Omental fat pad (tissue), 4 donors: ENCODE data around the gene TSPAN17. TPM values are rescaled to one million over a fixed set of nuclear protein-coding genes. Genes with fewer than 3 reads are reported as not detected.

Source experiments
- ATAC-seq: fragments of 150-250 bp; one replicate; pipeline ENCODE4 v1.9.1; 2016; ENCODE audit warnings: mild to moderate bottlenecking, moderate library complexity; ENCODE audit not compliant: low FRiP score
- DNase-seq: peaks from one replicate; pipeline ENCODE4 v3.0.0-alpha.2; 2019; ENCODE audit warnings: low spot score
- total RNA-seq, 4 donors: library from RNA; depleted of rRNA; stranded (reverse); fragments of >200 nt; gene quantifications; one replicate each; pipeline ENCODE4 v1.1.0, GENCODE V29; 2016
- TF ChIP-seq, protein P1 (sequence below), 3 donors: fragments of 450-650 bp; IDR thresholded peaks; one replicate each; pipeline ENCODE4 v1.5.1; 2016 to 2017; ENCODE audit warnings: antibody characterized with exemption in 3 of 3, mild to moderate bottlenecking in 3 of 3, moderate library complexity in 2 of 3

The TSPAN17 gene
- total RNA-seq, 4 donors from 2014 or later, result 8.9 to 16.9 (median 15.1) TPM

DNA sequence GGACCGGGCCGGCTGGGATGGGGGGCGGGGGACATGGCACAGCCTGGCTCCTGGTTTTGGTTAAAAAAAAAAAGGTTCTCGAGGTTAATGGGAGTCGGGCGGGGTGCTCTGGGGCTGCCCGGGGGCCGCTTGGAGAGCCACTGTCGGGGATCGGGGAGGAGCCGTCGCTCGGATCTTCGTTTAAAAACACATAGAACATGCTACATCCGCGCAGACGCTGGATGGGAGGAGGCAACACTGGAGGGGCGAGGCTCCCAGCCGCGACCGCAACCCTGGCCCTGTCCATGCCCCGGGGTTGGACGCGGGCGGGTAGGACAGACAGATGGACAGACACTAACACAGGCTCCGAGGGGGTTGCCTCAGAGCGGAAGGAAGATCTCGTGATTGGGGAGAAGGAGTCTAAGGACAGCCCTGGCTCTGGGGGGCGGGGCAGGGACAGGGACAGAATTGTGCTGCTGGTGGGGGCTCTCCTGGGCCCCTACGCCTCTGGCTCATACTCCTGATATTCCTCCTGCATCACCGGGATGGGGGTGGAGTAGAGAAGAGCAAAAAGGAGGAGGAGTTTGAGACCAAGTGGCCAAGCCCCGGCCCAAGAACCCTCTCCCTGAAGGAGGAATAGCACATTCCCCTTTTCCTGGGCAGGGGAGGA, 26.8 kb upstream of the TSPAN17 start:
- no peak for ATAC-seq
- TF ChIP-seq, protein P1, sequence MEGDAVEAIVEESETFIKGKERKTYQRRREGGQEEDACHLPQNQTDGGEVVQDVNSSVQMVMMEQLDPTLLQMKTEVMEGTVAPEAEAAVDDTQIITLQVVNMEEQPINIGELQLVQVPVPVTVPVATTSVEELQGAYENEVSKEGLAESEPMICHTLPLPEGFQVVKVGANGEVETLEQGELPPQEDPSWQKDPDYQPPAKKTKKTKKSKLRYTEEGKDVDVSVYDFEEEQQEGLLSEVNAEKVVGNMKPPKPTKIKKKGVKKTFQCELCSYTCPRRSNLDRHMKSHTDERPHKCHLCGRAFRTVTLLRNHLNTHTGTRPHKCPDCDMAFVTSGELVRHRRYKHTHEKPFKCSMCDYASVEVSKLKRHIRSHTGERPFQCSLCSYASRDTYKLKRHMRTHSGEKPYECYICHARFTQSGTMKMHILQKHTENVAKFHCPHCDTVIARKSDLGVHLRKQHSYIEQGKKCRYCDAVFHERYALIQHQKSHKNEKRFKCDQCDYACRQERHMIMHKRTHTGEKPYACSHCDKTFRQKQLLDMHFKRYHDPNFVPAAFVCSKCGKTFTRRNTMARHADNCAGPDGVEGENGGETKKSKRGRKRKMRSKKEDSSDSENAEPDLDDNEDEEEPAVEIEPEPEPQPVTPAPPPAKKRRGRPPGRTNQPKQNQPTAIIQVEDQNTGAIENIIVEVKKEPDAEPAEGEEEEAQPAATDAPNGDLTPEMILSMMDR (IDR thresholded peaks at IDR 0.05), result no peak
- DNase-seq, result no peak

DNA sequence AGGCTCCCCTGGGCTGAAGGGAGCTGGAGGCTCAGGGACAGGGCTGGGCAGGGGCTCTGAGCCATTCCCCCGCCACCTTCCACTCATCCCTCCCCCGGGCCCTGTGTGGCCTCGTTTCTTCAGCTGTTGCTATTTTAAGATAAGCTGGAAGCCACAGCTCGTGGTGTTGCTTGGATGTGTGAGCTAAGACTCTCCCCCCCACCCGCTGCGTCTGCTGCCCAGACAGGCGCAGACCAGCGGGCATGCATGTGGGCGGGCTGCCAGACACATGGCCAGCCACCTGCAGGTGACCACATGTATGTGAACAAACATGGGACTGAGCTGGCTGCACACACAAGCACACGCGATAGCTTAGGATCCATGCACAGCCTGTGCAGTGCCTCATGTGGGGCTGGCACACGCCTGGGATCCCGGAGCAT, 25.6 kb upstream of the TSPAN17 start:
- no peak for ATAC-seq
- TF ChIP-seq, protein P1 (IDR thresholded peaks at IDR 0.05), result no peak

DNA sequence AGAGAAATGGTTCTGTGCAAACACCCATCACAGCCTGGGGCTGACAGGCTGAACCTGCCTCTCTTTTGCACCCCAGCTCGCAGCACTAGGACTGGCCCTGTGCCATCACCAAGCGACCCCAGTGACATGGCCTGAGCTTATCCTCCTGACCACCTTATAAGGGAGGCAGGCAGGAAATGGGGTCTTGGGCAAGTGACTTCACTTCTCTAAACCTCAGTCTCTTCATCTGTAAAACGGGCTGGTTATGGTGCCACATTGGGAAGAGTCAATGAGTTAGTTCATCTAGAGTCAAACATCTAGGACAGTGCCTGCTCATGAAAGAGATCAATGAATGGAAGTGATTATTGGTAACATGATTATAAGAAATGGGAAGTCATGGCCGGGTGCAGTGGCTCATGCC, 23.1 kb upstream of the TSPAN17 start:
- ATAC-seq (no peak), DNase-seq (no peak)
- TF ChIP-seq, protein P1 (IDR thresholded peaks at IDR 0.05), result no peak

More for the DNA sequence above, 25.6 kb upstream of the TSPAN17 start:
- no peak for DNase-seq

DNA sequence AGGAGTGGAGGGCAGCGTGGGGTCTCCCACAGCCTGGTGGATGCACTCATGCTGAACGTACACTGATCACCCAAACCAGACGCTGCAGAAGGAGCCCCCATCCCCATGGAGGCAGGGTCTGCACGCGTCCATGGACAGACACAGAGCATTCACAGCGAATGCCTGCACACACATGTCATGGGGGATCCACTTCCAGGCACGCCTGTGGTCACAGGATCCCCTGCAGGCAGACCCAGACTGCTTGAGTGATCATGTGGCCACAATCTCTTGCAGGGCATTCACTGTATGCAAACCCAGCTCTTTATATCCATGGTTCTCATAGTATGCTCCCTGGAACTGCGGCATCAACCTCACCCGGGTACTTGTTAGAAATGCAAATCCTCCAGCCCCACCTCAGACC, 22.3 kb upstream of the TSPAN17 start:
- no peak for DNase-seq
- TF ChIP-seq, protein P1 (IDR thresholded peaks at IDR 0.05), result no peak
- ATAC-seq, result no peak

DNA sequence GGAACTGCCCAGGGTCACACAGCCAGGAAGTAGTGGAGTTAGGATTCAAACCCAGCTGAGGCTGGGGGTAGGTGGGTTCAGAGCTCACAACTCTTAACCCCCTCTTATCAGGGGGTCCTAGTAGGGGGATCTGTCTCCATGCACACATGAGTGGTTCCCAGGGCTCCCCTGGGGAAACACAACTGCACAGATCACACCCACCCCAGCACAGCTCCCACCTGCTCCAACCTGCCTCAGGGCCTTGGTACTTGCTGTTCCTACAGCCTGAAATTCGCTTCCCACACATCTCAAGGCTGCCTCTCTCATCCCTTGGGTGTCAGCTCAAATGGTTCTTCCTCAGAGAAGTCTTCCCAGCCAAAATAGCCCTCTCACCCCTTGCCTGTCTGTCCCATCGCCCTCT, 21.8 kb upstream of the TSPAN17 start:
- no peak for ATAC-seq
- DNase-seq, result no peak
- TF ChIP-seq, protein P1 (IDR thresholded peaks at IDR 0.05), result no peak

DNA sequence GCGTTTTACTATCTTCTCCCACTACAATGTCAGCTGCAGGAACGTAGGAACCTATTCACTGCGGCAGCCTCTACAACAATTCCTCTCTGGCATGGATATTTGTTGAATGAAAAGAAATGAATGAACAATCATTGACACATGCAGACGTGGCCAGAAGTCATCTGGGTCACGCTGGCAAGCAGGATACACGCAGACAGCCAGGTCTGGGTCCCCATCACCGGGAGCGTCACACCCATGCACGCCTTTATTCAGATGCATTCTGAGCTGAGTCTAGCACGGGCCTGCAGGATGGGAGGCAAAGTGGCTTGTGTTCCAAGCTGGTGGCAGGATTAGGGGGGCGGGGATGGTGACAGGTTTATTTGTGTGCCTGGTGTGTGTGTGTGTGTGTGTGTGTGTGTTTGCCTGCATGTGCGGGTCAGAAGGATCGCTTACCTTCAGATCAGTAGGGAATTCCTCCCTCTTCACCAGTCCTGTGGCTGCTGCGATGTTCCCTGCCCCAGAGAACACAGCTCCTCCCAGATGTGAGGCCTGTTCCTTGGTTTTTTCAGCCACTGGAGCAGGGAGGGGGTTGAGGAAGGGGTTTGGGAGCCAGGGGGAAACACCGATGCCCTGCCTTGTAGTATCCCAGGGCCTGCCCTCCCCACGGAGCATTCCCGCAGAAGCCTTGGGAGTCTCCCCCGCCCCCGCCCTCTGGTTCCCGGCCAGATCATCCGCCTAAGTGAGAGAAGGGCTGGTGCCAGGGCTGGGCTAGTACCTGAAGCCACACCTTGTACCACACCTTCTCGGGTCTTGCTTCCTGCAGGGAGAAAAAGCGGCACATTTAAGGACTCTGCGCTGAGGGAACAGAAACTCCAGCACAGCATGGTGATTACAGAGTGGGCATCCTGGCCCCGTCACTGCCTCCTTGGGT, 21.1 kb upstream of the TSPAN17 start:
- DNase-seq (no peak), ATAC-seq (no peak)
- TF ChIP-seq, protein P1 (IDR thresholded peaks at IDR 0.05), result no peak
